Sigmoid colon (tissue), 7 donors: ENCODE results near the gene PLPPR3. TPM values are rescaled to one million over a fixed set of nuclear protein-coding genes. Genes with fewer than 3 reads are reported as not detected.
"Not testable (repeated sequence)": the region's sequence is repeated elsewhere in the genome, so short reads cannot be mapped to it uniquely, and the experiment has no call there.

Source experiments
- DNase-seq: peaks from one replicate; pipeline ENCODE4 v3.0.0-alpha.2; 2019
- H3K27ac ChIP-seq, 4 donors: fragments of 200-600 bp; sonication (generic); one replicate each; pipeline ENCODE4 v1.5.1; 2016 to 2019; ENCODE audit warnings: mild to moderate bottlenecking in 1 of 4
- H3K27me3 ChIP-seq, 3 donors: fragments of 200-600 bp; sonication (generic); one replicate each; pipeline ENCODE4 v1.5.1; 2019; ENCODE audit warnings: mild to moderate bottlenecking in 1 of 3
- H3K36me3 ChIP-seq, 4 donors: fragments of 200-600 bp; sonication (generic); one replicate each; pipeline ENCODE4 v1.5.1; 2016 to 2019
- H3K4me1 ChIP-seq, 4 donors: fragments of 200-600 bp; sonication (generic); one replicate each; pipeline ENCODE4 v1.5.1; 2017 to 2019
- H3K4me3 ChIP-seq, 4 donors: fragments of 200-600 bp; sonication (generic); one replicate each; pipeline ENCODE4 v1.5.1; 2017 to 2019; ENCODE audit warnings: mild to moderate bottlenecking in 2 of 4, moderate library complexity in 1 of 4
- H3K9me3 ChIP-seq, 4 donors: fragments of 200-600 bp in 3 of 4; sonication (generic) in 3 of 4; one replicate each; pipeline versions ENCODE4 v1.5.1 to v1.6.1; 2013 to 2019
- EP300 ChIP-seq, 4 donors: sonication (generic); formaldehyde crosslinking; IDR thresholded peaks; one replicate each; pipeline ENCODE4 v1.6.1; 2017; ENCODE audit warnings: antibody characterized with exemption in 4 of 4
- POLR2A ChIP-seq, 2 donors: fragments of 450-650 bp; IDR thresholded peaks; one replicate each; pipeline ENCODE4 v1.6.1; 2016; ENCODE audit warnings: antibody characterized with exemption in 2 of 2, mild to moderate bottlenecking in 2 of 2, moderate library complexity in 2 of 2
- POLR2AphosphoS5 ChIP-seq, 4 donors: sonication (generic); formaldehyde crosslinking; IDR thresholded peaks; one replicate each; pipeline ENCODE4 v1.6.1; 2017; ENCODE audit warnings: antibody characterized with exemption in 4 of 4
- WGBS, 2 donors: extraction: QIAGEN DNeasy Blood & Tissue Kit; methylation state at CpG; one replicate each; pipeline ENCODE4 v1.1.7; 2013; 5-methylcytosine and 5-hydroxymethylcytosine counted together
- intact Hi-C: fragments of 100-400 bp; cut with DNase I; formaldehyde crosslinking; loops from one replicate; pipeline ENCODE4 v1.15.1; 2023
- polyA plus RNA-seq, 3 donors: library from polyadenylated mRNA; stranded (reverse); fragments of 200-250 nt; gene quantifications; one replicate each; pipeline ENCODE4 v1.2.3, GENCODE V29; 2013
- total RNA-seq, 4 donors: library from RNA; depleted of rRNA; stranded (reverse); fragments of >200 nt; gene quantifications; one replicate each; pipeline ENCODE4 v1.1.0, GENCODE V29; 2016
- TF ChIP-seq, protein P1 (sequence below), 4 experiments: fragments of 450-650 bp in 3 of 4; fragments of 200-600 bp in 1 of 4; IDR thresholded peaks; one replicate each; pipeline ENCODE4 v1.5.1; 2016 to 2019; ENCODE audit warnings: antibody characterized with exemption in 4 of 4, mild to moderate bottlenecking in 3 of 4, moderate library complexity in 2 of 4
- donor health status: healthy with polysubstance abuse.
- donor health status: Bipolar disorder and iron deficiency.
- donor health status: healthy.

Gene PLPPR3
- total and polyA plus RNA-seq, 7 donors: 0.07 TPM; not detected in 6

- Histone ChIP-seq H3K4me3 (no peak overlapping the region), H3K4me1 (peaks cover 0 to 27% (median 22%) of the 10 kb centered on the region in 4 donors), H3K36me3 (no peaks in the 10 kb centered on the region), H3K27me3 (peaks cover 25 to 69% (median 38%) of the 10 kb centered on the region in 3 donors), H3K9me3 (no peaks in the 10 kb centered on the region), H3K27ac (no peak overlapping the region)
- DNase-seq: no peak
- WGBS, 2 donors: 70 to 74% methylated on average over 6 of the region's 6 CpGs
- no peak for TF ChIP-seq EP300 (IDR thresholded peaks at IDR 0.05)
- no peak for TF ChIP-seq POLR2AphosphoS5 (IDR thresholded peaks at IDR 0.05)
- no peak for TF ChIP-seq POLR2A (IDR thresholded peaks at IDR 0.05)
- TF ChIP-seq, protein P1, sequence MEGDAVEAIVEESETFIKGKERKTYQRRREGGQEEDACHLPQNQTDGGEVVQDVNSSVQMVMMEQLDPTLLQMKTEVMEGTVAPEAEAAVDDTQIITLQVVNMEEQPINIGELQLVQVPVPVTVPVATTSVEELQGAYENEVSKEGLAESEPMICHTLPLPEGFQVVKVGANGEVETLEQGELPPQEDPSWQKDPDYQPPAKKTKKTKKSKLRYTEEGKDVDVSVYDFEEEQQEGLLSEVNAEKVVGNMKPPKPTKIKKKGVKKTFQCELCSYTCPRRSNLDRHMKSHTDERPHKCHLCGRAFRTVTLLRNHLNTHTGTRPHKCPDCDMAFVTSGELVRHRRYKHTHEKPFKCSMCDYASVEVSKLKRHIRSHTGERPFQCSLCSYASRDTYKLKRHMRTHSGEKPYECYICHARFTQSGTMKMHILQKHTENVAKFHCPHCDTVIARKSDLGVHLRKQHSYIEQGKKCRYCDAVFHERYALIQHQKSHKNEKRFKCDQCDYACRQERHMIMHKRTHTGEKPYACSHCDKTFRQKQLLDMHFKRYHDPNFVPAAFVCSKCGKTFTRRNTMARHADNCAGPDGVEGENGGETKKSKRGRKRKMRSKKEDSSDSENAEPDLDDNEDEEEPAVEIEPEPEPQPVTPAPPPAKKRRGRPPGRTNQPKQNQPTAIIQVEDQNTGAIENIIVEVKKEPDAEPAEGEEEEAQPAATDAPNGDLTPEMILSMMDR (IDR thresholded peaks at IDR 0.05): no peak
- intact Hi-C loops: loop anchor here (5.0 kb wide), 1 partner anchor 57 kb away; the partner anchor contains the start of gene PTBP1
Observed at GRCh38 chr19:854549-854948, 32.8 kb upstream of the PLPPR3 start.

DNA sequence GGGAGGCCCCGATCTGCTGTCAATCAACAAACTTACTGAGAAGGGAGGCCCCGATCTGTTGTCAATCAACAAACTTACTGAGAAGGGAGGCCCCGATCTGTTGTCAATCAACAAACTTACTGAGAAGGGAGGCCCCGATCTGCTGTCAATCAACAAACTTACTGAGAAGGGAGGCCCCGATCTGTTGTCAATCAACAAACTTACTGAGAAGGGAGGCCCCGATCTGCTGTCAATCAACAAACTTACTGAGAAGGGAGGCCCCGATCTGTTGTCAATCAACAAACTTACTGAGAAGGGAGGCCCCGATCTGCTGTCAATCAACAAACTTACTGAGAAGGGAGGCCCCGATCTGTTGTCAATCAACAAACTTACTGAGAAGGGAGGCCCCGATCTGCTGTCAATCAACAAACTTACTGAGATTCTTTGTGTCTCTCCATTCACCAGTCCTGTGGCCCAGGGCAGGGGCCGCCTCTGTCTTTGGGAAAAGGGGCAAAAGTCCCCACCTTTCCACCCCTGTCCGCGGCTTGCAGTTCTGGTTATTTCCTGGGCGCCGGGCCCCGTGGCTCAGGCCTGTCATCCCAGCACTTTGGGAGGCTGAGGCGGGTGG lies 32.0 kb upstream of the PLPPR3 start:
- H3K4me3 ChIP-seq, H3K9me3 ChIP-seq, DNase-seq, H3K36me3 ChIP-seq, H3K27ac ChIP-seq: not testable (repeated sequence)
- WGBS, 2 donors: 70 to 80% methylated on average over 12 of the region's 17 CpGs
- Histone ChIP-seq H3K27me3 (peaks cover 20 to 61% (median 30%) of the 10 kb centered on the region in 3 donors), H3K4me1 (peaks cover 0 to 29% (median 21%) of the 10 kb centered on the region in 4 donors)
- intact Hi-C loops: loop anchor here (5.0 kb wide), 1 partner anchor 56 kb away; the partner anchor contains the start of gene PTBP1

DNA sequence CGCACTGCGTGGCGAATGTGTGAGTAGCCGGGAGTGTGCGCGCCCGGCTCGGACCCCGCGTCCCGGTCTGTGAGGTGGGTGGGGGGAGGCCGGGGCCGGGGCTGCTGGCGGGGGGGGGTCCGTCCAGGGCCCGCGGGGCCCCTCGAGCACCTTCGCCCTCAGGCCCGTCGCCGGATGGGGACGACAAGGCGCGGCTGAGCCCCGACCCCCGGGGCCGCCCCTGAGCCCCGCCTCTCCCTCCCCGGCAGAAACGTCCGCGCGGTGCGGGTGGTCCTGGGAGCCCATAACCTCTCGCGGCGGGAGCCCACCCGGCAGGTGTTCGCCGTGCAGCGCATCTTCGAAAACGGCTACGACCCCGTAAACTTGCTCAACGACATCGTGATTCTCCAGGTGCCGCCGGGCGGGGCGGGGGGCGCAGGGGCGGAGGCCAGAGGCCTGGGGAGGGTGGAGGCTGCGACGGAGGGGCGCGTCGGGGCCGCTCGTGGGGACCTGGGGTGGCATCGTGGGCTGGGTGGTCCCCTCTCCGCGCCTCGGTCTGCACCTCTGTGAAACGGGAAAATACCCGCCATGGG lies 31.3 kb upstream of the PLPPR3 start:
- Histone ChIP-seq H3K4me3 (peak overlapping the region in 2 of 4 donors; percentile 7 to 12), H3K27me3 (peaks cover 15 to 61% (median 29%) of the 10 kb centered on the region in 3 donors), H3K36me3 (no peaks in the 10 kb centered on the region), H3K9me3 (no peaks in the 10 kb centered on the region), H3K4me1 (peaks cover 0 to 35% (median 25%) of the 10 kb centered on the region in 4 donors), H3K27ac (no peak overlapping the region)
- no peak for DNase-seq
- TF ChIP-seq POLR2A (IDR thresholded peaks at IDR 0.05): no peak
- TF ChIP-seq EP300 (IDR thresholded peaks at IDR 0.05): no peak
- TF ChIP-seq POLR2AphosphoS5 (IDR thresholded peaks at IDR 0.05): no peak
- TF ChIP-seq, protein P1 (IDR thresholded peaks at IDR 0.05): no peak
- intact Hi-C loops: loop anchor here (5.0 kb wide), 1 partner anchor 56 kb away; the partner anchor contains the start of gene PTBP1
- whole genome bisulfite sequencing, 2 donors: 29 to 33% methylated on average over 67 of the region's 67 CpGs

GRCh38 chr19:852136-853013 lies 30.6 kb upstream of the PLPPR3 start, which contains the start of gene ELANE:
ELANE (plus strand) TSS chr19:852303; CDS start chr19:852329, 26 bp downstream.
- 55 to 65% methylated on average over 55 of the region's 55 CpGs for WGBS, 2 donors
- DNase-seq: no peak
- Histone ChIP-seq H3K9me3 (no peaks in the 10 kb centered on the region), H3K4me1 (peaks cover 0 to 42% (median 32%) of the 10 kb centered on the region in 4 donors), H3K27me3 (peaks cover 15 to 64% (median 32%) of the 10 kb centered on the region in 3 donors), H3K36me3 (no peaks in the 10 kb centered on the region), H3K27ac (peak within 1 kb of the TSS; percentile 77 to 83 (median 79)), H3K4me3 (peak within 1 kb of the TSS in 3 of 4 donors; percentile 3 to 16 (median 7))
- intact Hi-C loops: loop anchor here (5.0 kb wide), 1 partner anchor 55 kb away; the partner anchor contains the start of gene PTBP1
- TF ChIP-seq EP300 (IDR thresholded peaks at IDR 0.05): no peak
- TF ChIP-seq POLR2AphosphoS5 (IDR thresholded peaks at IDR 0.05): no peak
- TF ChIP-seq, protein P1 (IDR thresholded peaks at IDR 0.05): no peak
- TF ChIP-seq POLR2A (IDR thresholded peaks at IDR 0.05): no peak
